CD1c-positive myeloid dendritic cell (primary cell): ENCODE data around the gene ITPRID2.
"Not testable (repeated sequence)": the region's sequence is repeated elsewhere in the genome, so short reads cannot be mapped to it uniquely, and the experiment has no call there.

ENCODE experiments used
- DNase-seq: peaks from one replicate; pipeline ENCODE4 v3.0.0-alpha.2; 2016; ENCODE audit errors: extremely low spot score

ITPRID2 gene

GRCh38 chr2:181959508-181959907, 68.0 kb downstream of the ITPRID2 start:
- no peak for DNase-seq

- not testable (repeated sequence) for DNase-seq
Observed at GRCh38 chr2:181961167-181961566, 69.6 kb downstream of the ITPRID2 start.

GRCh38 chr2:181962142-181962541, 70.6 kb downstream of the ITPRID2 start:
- DNase-seq = no peak

- no peak for DNase-seq
Observed at GRCh38 chr2:181970160-181970794, 78.7 kb downstream of the ITPRID2 start.

- DNase-seq = no peak
Observed at GRCh38 chr2:181971032-181971431, 79.5 kb downstream of the ITPRID2 start.

- DNase-seq = no peak
Observed at GRCh38 chr2:181972431-181973170, 81.1 kb downstream of the ITPRID2 start.

GRCh38 chr2:181973171-181973783, 81.7 kb downstream of the ITPRID2 start:
- DNase-seq = no peak

GRCh38 chr2:181977661-181978350, 86.3 kb downstream of the ITPRID2 start:
- DNase-seq = no peak

- no peak for DNase-seq
Observed at GRCh38 chr2:181978351-181979150, 87.0 kb downstream of the ITPRID2 start.
